MM.1S (cell line): ENCODE measurements around the gene RHOV.

ENCODE experiments used
- CTCF ChIP-seq: fragments of 300-600 bp; sonication (generic); IDR thresholded peaks from 2 replicates; pipeline ENCODE4 v1.5.1; 2016; ENCODE audit warnings: antibody characterized with exemption, low read length, mixed read lengths
- EZH2 ChIP-seq: fragments of 300-600 bp; sonication (generic); optimal IDR thresholded peaks from 2 replicates; pipeline ENCODE3; 2017; ENCODE audit warnings: low read depth, mild to moderate bottlenecking, antibody characterized with exemption, low read length, mixed read lengths
- EZH2phosphoT487 ChIP-seq: fragments of 300-600 bp; sonication (generic); IDR thresholded peaks from 2 replicates; pipeline ENCODE4 v1.6.1; 2018; ENCODE audit warnings: antibody characterized with exemption, low read length

GRCh38 chr15:40909662-40910630 is 35.9 kb upstream of the RHOV start:
- TF ChIP-seq CTCF (no peak), EZH2phosphoT487 (no peak), EZH2 (no peak)
